HEK293 (cell line): ENCODE data around the gene NT5DC3.

Experiments used
- CTCF ChIA-PET: fragments of 350-600 bp; formaldehyde crosslinking; extraction: SDS; loops from one replicate; lab custom pipeline; 2021; ENCODE audit warnings: antibody characterized with exemption; lab: Yijun Ruan, JAX
- POLR2A ChIA-PET: fragments of 300-600 bp; formaldehyde crosslinking; extraction: SDS; loops from one replicate; lab custom pipeline; 2020; ENCODE audit warnings: antibody characterized with exemption, inconsistent platforms; lab: Yijun Ruan, JAX
- H3K27ac ChIP-seq: fragments of 200-500 bp; sonication (Bioruptor generic); 2 replicates; pipeline ENCODE4 v1.5.1; 2014; ENCODE audit warnings: low read depth, low read length, control low read depth, inconsistent platforms; ENCODE audit errors: extremely low read depth
- H3K36me3 ChIP-seq, 2 experiments: fragments of 200-500 bp in 1 of 2; sonication (Bioruptor generic) in 1 of 2; 1 replicate in 1 of 2; 2 replicates in 1 of 2; pipeline ENCODE4 v1.5.1; 2014 to 2017; ENCODE audit warnings: inconsistent platforms in 2 of 2, low read length in 2 of 2; ENCODE audit not compliant: control insufficient read depth in 2 of 2, insufficient read depth in 1 of 2
- H3K4me1 ChIP-seq: fragments of 200-500 bp; sonication (Bioruptor generic); 2 replicates; pipeline ENCODE4 v1.5.1; 2014; ENCODE audit warnings: mild to moderate bottlenecking, low read length, inconsistent platforms; ENCODE audit not compliant: control insufficient read depth, insufficient read depth
- H3K4me3 ChIP-seq: 2 replicates; pipeline ENCODE4 v1.5.1; 2011; ENCODE audit warnings: low read depth, mild to moderate bottlenecking, control low read depth, low read length, moderate library complexity
- H3K9me3 ChIP-seq: fragments of 200-500 bp; sonication (Bioruptor generic); 2 replicates; pipeline ENCODE4 v1.5.1; 2014; ENCODE audit warnings: low read depth, low read length, inconsistent platforms; ENCODE audit not compliant: control insufficient read depth, insufficient read depth
- KLF8 ChIP-seq: fragments of 450-650 bp; formaldehyde crosslinking; IDR thresholded peaks from 2 replicates; pipeline ENCODE4 v1.5.1; 2016; ENCODE audit warnings: missing biosample characterization, missing genetic modification characterization
- OSR2 ChIP-seq: fragments of 450-650 bp; formaldehyde crosslinking; IDR thresholded peaks from 2 replicates; pipeline ENCODE4 v1.5.1; 2016; ENCODE audit warnings: missing biosample characterization, missing genetic modification characterization
- RBAK ChIP-seq: fragments of 450-650 bp; formaldehyde crosslinking; IDR thresholded peaks from 2 replicates; pipeline ENCODE4 v1.5.1; 2016; ENCODE audit warnings: missing biosample characterization, missing genetic modification characterization
- YY2 ChIP-seq: fragments of 450-650 bp; formaldehyde crosslinking; IDR thresholded peaks from 2 replicates; pipeline ENCODE4 v1.5.1; 2016; ENCODE audit warnings: missing biosample characterization, missing genetic modification characterization
- ZNF202 ChIP-seq: fragments of 450-650 bp; formaldehyde crosslinking; IDR thresholded peaks from 2 replicates; pipeline ENCODE4 v1.5.1; 2016; ENCODE audit warnings: missing biosample characterization, missing genetic modification characterization, borderline replicate concordance
- ZNF510 ChIP-seq: fragments of 450-650 bp; formaldehyde crosslinking; IDR thresholded peaks from 2 replicates; pipeline ENCODE4 v1.5.1; 2018; ENCODE audit warnings: mild to moderate bottlenecking, missing genetic modification characterization, missing biosample characterization; ENCODE audit not compliant: insufficient replicate concordance
- ZNF544 ChIP-seq: fragments of 450-650 bp; formaldehyde crosslinking; IDR thresholded peaks from 2 replicates; pipeline ENCODE4 v1.5.0; 2017; ENCODE audit warnings: missing biosample characterization, missing genetic modification characterization
- ZNF626 ChIP-seq: fragments of 450-650 bp; sonication (Bioruptor Pico); formaldehyde crosslinking; IDR thresholded peaks from 2 replicates; pipeline ENCODE4 v1.5.1; 2018; ENCODE audit warnings: missing biosample characterization, missing genetic modification characterization, inconsistent platforms
- ZNF658 ChIP-seq: fragments of 450-650 bp; formaldehyde crosslinking; IDR thresholded peaks from 2 replicates; pipeline ENCODE4; 2016; ENCODE audit warnings: missing biosample characterization, missing genetic modification characterization
- ZNF660 ChIP-seq: fragments of 450-650 bp; IDR thresholded peaks from 2 replicates; pipeline ENCODE4 v1.5.1; 2018; ENCODE audit warnings: missing biosample characterization, mild to moderate bottlenecking, missing genetic modification characterization
- ZNF664 ChIP-seq: fragments of 450-650 bp; formaldehyde crosslinking; IDR thresholded peaks from 2 replicates; pipeline ENCODE4 v1.5.1; 2016; ENCODE audit warnings: missing biosample characterization, missing genetic modification characterization
- ZNF768 ChIP-seq: fragments of 450-650 bp; formaldehyde crosslinking; IDR thresholded peaks from 2 replicates; pipeline ENCODE4 v1.5.1; 2018; ENCODE audit warnings: missing biosample characterization, mild to moderate bottlenecking, missing genetic modification characterization
- ZNF792 ChIP-seq: fragments of 450-650 bp; formaldehyde crosslinking; IDR thresholded peaks from 2 replicates; pipeline ENCODE4 v1.5.1; 2016; ENCODE audit warnings: missing biosample characterization, missing genetic modification characterization
- ZSCAN23 ChIP-seq: fragments of 450-650 bp; formaldehyde crosslinking; IDR thresholded peaks from 2 replicates; pipeline ENCODE4 v1.5.1; 2016; ENCODE audit warnings: missing biosample characterization, missing genetic modification characterization
- TF ChIP-seq, protein P1 (sequence below): fragments of 450-650 bp; IDR thresholded peaks from 2 replicates; pipeline ENCODE4 v1.5.1; 2018; ENCODE audit warnings: missing biosample characterization, mild to moderate bottlenecking, missing genetic modification characterization
- TF ChIP-seq, protein P2 (sequence below): fragments of 450-650 bp; formaldehyde crosslinking; IDR thresholded peaks from 2 replicates; pipeline ENCODE4 v1.5.1; 2016; ENCODE audit warnings: missing biosample characterization, missing genetic modification characterization, borderline replicate concordance
- TF ChIP-seq, protein P3 (sequence below): fragments of 450-650 bp; formaldehyde crosslinking; conservative IDR thresholded peaks from 2 replicates; pipeline ENCODE4 v1.5.1; 2016; ENCODE audit warnings: low read depth, missing biosample characterization, missing genetic modification characterization

Gene NT5DC3

DNA sequence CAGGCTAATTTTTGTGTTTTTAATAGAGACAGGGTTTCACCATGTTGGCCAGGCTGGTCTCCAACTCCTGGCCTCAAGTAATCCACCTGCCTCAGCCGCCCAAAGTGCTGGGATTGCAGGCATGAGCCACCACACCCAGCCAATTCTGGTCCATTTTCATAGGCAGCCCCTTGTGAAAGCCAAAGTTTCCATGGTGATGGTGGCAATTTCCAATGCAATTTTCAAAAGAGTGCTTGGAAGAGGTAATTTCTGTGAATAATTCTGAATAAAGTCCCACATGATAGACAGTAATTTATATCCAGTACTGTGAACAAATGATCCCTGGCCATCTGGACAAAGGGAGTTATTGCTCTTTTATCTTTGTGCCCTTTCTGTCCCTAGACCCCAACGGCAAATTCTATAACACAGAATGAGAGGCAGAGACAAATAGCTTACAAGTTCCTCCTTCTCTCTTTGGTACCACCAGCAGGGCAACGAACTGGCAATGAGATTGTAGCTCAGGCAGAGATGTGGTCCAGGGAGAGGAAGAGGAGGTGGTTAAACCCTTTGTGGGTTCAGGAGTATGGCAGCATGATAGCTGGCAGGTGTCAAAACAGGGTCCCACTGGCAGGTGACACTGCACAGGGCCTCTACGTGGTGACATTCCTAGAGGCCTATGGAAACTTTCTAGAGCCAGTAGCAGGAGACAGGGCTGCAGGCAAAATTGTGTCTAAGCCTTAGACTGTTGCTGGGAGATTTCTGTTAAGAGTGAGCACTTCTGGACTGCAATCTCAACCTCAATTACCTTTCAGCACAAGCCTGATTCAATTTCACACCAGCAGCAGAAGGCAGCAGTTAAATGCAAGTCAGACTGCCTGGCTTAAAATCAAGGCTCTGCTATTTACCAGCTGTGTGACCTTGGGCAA is 46.5 kb downstream of the NT5DC3 start:
- no peak overlapping the region for H3K4me3 ChIP-seq
- H3K36me3 ChIP-seq: peaks cover 0 to 55% of the 10 kb centered on the region in 2 experiments; a peak in 1 of 3 replicates
- POLR2A ChIA-PET: no interaction called here
- no peaks in the 10 kb centered on the region for H3K9me3 ChIP-seq
- no peak overlapping the region for H3K27ac ChIP-seq
- TF ChIP-seq ZNF768 (tag by site-specific recombination) (0 out of 2 replicates have a peak, but pooled peaks have one; percentile 21), YY2 (tag by site-specific recombination) (no peak), ZNF792 (tag by site-specific recombination) (no peak)
- H3K4me1 ChIP-seq: no peaks in the 10 kb centered on the region
- CTCF ChIA-PET: interaction anchor here (1.1 kb wide), 1 partner anchor 11 kb away, joined by 3 read pairs; no protein-coding TSS in a partner anchor

DNA sequence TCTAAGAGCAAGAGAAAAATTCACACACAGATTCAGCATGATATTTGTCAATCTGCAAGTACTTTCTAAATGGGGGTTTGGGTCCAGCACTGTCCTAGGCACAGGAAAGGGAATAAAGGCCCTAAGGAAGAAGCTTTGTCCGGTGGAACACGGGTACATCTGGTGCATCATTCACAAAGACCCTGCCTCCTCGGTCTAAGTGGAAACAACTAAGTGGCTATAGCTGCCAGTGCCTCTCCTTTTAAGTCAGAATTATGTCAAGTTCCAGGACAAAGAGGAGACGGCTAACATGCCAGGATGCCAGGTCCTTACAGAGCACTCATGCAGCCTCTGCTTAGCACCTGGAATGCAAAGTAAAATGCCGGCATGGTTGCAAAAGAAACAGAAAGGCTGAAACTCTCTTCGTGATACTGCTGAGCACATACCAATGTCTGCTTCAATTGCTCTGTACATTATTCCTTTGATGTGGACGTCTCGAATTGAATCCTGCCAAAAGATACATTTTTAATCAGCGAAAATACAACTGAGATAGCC is 47.5 kb downstream of the NT5DC3 start:
- no peaks in the 10 kb centered on the region for H3K4me1 ChIP-seq
- CTCF ChIA-PET: no interaction called here
- H3K9me3 ChIP-seq: no peaks in the 10 kb centered on the region
- H3K36me3 ChIP-seq: peaks cover 0 to 52% of the 10 kb centered on the region in 2 experiments; a peak in 1 of 3 replicates
- POLR2A ChIA-PET: no interaction called here
- no peak overlapping the region for H3K27ac ChIP-seq
- no peak overlapping the region for H3K4me3 ChIP-seq
- TF ChIP-seq ZNF202 (tag by site-specific recombination) (no peak), ZNF626 (tag by site-specific recombination) (no peak), ZNF510 (tag by site-specific recombination) (no peak), ZNF658 (tag by site-specific recombination) (no peak), ZNF544 (tag by site-specific recombination) (no peak)
- TF ChIP-seq, protein P1, sequence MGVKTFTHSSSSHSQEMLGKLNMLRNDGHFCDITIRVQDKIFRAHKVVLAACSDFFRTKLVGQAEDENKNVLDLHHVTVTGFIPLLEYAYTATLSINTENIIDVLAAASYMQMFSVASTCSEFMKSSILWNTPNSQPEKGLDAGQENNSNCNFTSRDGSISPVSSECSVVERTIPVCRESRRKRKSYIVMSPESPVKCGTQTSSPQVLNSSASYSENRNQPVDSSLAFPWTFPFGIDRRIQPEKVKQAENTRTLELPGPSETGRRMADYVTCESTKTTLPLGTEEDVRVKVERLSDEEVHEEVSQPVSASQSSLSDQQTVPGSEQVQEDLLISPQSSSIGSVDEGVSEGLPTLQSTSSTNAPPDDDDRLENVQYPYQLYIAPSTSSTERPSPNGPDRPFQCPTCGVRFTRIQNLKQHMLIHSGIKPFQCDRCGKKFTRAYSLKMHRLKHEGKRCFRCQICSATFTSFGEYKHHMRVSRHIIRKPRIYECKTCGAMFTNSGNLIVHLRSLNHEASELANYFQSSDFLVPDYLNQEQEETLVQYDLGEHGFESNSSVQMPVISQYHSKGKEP (tag by site-specific recombination): no peak

DNA sequence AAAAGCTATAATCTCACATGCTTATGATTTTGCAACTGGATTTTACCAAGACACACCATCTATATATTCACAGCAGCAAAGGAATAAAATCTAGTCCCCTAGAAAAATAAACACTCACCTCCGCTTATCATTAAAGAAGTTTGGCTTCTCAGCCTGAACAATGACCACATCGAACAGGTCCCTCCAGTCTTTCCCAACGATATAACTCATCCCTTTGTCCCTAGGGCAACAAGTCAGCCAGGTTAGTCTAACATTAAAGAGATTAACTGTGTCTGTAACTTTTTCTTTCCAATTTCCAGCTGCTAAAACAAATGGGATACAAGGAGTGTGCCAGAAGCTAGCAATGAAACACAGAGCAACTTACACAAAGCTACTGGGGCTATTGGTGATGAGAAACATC is 48.0 kb downstream of the NT5DC3 start:
- Histone ChIP-seq H3K9me3 (no peaks in the 10 kb centered on the region), H3K4me1 (no peaks in the 10 kb centered on the region), H3K4me3 (no peak overlapping the region), H3K27ac (no peak overlapping the region), H3K36me3 (peaks cover 0 to 48% of the 10 kb centered on the region in 2 experiments; a peak in 2 of 3 replicates)
- ChIA-PET POLR2A (no interaction called here), CTCF (no interaction called here)
- no peak for TF ChIP-seq OSR2 (tag by site-specific recombination)
- TF ChIP-seq, protein P2, sequence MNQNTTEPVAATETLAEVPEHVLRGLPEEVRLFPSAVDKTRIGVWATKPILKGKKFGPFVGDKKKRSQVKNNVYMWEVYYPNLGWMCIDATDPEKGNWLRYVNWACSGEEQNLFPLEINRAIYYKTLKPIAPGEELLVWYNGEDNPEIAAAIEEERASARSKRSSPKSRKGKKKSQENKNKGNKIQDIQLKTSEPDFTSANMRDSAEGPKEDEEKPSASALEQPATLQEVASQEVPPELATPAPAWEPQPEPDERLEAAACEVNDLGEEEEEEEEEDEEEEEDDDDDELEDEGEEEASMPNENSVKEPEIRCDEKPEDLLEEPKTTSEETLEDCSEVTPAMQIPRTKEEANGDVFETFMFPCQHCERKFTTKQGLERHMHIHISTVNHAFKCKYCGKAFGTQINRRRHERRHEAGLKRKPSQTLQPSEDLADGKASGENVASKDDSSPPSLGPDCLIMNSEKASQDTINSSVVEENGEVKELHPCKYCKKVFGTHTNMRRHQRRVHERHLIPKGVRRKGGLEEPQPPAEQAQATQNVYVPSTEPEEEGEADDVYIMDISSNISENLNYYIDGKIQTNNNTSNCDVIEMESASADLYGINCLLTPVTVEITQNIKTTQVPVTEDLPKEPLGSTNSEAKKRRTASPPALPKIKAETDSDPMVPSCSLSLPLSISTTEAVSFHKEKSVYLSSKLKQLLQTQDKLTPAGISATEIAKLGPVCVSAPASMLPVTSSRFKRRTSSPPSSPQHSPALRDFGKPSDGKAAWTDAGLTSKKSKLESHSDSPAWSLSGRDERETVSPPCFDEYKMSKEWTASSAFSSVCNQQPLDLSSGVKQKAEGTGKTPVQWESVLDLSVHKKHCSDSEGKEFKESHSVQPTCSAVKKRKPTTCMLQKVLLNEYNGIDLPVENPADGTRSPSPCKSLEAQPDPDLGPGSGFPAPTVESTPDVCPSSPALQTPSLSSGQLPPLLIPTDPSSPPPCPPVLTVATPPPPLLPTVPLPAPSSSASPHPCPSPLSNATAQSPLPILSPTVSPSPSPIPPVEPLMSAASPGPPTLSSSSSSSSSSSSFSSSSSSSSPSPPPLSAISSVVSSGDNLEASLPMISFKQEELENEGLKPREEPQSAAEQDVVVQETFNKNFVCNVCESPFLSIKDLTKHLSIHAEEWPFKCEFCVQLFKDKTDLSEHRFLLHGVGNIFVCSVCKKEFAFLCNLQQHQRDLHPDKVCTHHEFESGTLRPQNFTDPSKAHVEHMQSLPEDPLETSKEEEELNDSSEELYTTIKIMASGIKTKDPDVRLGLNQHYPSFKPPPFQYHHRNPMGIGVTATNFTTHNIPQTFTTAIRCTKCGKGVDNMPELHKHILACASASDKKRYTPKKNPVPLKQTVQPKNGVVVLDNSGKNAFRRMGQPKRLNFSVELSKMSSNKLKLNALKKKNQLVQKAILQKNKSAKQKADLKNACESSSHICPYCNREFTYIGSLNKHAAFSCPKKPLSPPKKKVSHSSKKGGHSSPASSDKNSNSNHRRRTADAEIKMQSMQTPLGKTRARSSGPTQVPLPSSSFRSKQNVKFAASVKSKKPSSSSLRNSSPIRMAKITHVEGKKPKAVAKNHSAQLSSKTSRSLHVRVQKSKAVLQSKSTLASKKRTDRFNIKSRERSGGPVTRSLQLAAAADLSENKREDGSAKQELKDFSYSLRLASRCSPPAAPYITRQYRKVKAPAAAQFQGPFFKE (tag by site-specific recombination): no peak
- no peak for TF ChIP-seq ZNF660 (tag by site-specific recombination)
- no peak for TF ChIP-seq ZSCAN23
- TF ChIP-seq RBAK (tag by site-specific recombination): no peak
- TF ChIP-seq ZNF664 (tag by site-specific recombination): no peak
- TF ChIP-seq KLF8 (tag by site-specific recombination): no peak
- TF ChIP-seq, protein P3, sequence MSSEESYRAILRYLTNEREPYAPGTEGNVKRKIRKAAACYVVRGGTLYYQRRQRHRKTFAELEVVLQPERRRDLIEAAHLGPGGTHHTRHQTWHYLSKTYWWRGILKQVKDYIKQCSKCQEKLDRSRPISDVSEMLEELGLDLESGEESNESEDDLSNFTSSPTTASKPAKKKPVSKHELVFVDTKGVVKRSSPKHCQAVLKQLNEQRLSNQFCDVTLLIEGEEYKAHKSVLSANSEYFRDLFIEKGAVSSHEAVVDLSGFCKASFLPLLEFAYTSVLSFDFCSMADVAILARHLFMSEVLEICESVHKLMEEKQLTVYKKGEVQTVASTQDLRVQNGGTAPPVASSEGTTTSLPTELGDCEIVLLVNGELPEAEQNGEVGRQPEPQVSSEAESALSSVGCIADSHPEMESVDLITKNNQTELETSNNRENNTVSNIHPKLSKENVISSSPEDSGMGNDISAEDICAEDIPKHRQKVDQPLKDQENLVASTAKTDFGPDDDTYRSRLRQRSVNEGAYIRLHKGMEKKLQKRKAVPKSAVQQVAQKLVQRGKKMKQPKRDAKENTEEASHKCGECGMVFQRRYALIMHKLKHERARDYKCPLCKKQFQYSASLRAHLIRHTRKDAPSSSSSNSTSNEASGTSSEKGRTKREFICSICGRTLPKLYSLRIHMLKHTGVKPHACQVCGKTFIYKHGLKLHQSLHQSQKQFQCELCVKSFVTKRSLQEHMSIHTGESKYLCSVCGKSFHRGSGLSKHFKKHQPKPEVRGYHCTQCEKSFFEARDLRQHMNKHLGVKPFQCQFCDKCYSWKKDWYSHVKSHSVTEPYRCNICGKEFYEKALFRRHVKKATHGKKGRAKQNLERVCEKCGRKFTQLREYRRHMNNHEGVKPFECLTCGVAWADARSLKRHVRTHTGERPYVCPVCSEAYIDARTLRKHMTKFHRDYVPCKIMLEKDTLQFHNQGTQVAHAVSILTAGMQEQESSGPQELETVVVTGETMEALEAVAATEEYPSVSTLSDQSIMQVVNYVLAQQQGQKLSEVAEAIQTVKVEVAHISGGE (tag by site-specific recombination): no peak
